T47D (cell line): Measurements from ENCODE around the gene WDR62.

Source experiments
- DNase-seq, 2 experiments: peaks; one replicate each; pipeline versions ENCODE4 v3.0.0 to v3.0.0-alpha.2; 2011 to 2012; ENCODE audit warnings: low read depth in 1 of 2, low spot score in 1 of 2
- JUND ChIP-seq: IDR thresholded peaks from 2 replicates; pipeline ENCODE4 v1.6.1; 2012; ENCODE audit warnings: low read depth
- in situ Hi-C: cut with HindIII; loops from 2 replicates; pipeline ENCODE4 v1.10.0; 2016; ENCODE audit warnings: low sequenced_read_pairs, low pct_unique_long_range_greater_than_20kb

The WDR62 gene

GRCh38 chr19:36151144-36152018, 96.7 kb downstream of the WDR62 start:
- TF ChIP-seq JUND: no peak
- in situ Hi-C loops: no loop called here
- no peak for DNase-seq

- no peak for TF ChIP-seq JUND
- in situ Hi-C loops: no loop called here
- no peak for DNase-seq
Observed at GRCh38 chr19:36152019-36152351, 97.3 kb downstream of the WDR62 start.

GRCh38 chr19:36152352-36153091, 97.8 kb downstream of the WDR62 start, which contains the start of gene COX7A1:
Gene COX7A1 (minus strand): TSS chr19:36152447. CDS start chr19:36152407, 40 bp downstream.
- no peak for TF ChIP-seq JUND
- no peak for DNase-seq
- in situ Hi-C loops: no loop called here

- in situ Hi-C loops: no loop called here
- DNase-seq: no peak
- no peak for TF ChIP-seq JUND
Observed at GRCh38 chr19:36153126-36153525, 98.4 kb downstream of the WDR62 start.
